ENCODE measurements around the gene RAD51AP1.
A peak's percentile ranks its signal among the peaks of the same experiment; 100 is the strongest.

RAD51AP1 gene

GRCh38 chr12:4591180-4591687 lies 52.5 kb downstream of the RAD51AP1 start:
- no peak for DNase-seq

- no peak for DNase-seq
Observed at GRCh38 chr12:4595881-4596280, 57.2 kb downstream of the RAD51AP1 start.

DNA sequence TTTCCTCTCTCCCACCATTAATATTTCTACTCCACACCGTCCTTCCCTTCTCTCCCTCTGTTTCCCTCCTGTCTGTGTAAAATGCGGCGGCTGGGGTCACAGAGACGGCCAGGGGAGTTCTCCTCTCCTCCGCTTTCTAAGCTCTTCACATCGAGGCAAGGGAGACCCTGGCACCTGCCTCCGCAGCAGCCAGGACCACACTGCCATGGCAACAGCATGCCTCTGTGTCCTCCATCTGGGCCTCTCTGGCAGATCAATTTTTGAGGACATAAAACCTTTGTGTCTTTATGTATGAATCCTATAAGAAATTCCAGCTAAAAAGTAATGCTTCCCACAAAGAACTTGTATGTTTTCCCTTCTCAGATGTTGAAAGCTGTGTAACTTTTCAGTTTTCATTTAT lies 64.7 kb downstream of the RAD51AP1 start:
- DNase-seq = no peak

- DNase-seq = no peak
Observed at GRCh38 chr12:4603946-4604345, 65.3 kb downstream of the RAD51AP1 start.

DNA sequence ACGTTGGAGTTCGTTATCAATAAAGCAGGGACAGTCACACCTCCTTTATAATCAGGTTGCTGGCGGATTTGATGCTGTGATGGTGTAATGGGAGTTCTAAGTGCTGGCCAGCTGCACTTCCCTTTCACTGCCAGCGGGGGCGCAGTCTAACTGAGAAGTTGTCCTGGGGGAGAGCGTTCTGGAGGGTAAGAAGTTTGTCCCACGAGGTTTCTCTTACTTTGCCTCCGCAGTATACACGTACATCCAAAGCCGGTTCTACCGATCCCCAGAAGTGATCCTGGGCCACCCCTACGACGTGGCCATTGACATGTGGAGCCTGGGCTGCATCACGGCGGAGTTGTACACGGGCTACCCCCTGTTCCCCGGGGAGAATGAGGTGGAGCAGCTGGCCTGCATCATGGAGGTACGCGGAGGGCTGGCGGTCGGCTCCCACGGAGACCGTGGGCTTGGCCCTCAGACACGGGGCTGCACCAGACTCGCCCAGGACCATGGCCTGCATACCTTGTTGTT lies 66.0 kb downstream of the RAD51AP1 start:
- DNase-seq = peak; percentile 47 to 85 (median 66)

- DNase-seq = no peak
Observed at GRCh38 chr12:4607056-4607455, 68.4 kb downstream of the RAD51AP1 start.

DNA sequence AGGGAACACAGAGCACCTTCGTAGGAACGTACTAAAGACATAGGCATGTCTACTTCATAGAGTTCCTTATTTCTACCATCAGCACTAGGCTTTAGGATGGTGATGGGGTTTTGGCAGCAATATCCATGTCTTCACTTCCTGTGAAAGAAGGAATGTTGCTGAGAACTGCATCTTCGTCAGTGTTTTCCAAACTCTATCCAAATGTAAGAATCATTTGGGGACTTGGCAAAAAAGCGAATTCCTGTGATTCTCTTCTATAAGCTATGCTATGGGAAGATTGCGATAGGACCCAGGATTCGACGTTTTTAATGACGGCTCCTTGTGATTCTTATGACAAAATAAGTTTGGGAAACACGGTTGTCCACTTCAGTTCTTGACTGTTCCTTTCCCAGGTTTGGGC lies 70.4 kb downstream of the RAD51AP1 start:
- DNase-seq = no peak

All from T-helper 1 cell (primary cell).